Liver (tissue), 9 donors: ENCODE results near the gene IZUMO1. TPM values are rescaled to one million over a fixed set of nuclear protein-coding genes. Genes with fewer than 3 reads are reported as not detected.
A peak's percentile ranks its signal among the peaks of the same experiment; 100 is the strongest.

Experiments used
- DNase-seq: peaks from one replicate; pipeline ENCODE4 v3.0.0-alpha.2; 2017; ENCODE audit warnings: low spot score
- H3K27ac ChIP-seq, 2 donors: one replicate each; pipeline ENCODE4 v1.7.0; 2013; ENCODE audit warnings: inconsistent platforms in 2 of 2, low read length in 2 of 2, control low read depth in 1 of 2, low read depth in 1 of 2, mild to moderate bottlenecking in 1 of 2
- H3K27me3 ChIP-seq, 4 donors: one replicate each; pipeline versions ENCODE4 v1.6.1 to v1.7.0; 2013; ENCODE audit warnings: low read length in 3 of 4, inconsistent platforms in 1 of 4, mild to moderate bottlenecking in 1 of 4, moderate library complexity in 1 of 4; ENCODE audit not compliant: control insufficient read depth in 4 of 4, insufficient read depth in 4 of 4
- H3K36me3 ChIP-seq, 4 donors: one replicate each; pipeline versions ENCODE4 v1.6.1 to v1.7.0; 2013; ENCODE audit warnings: low read length in 3 of 4, mild to moderate bottlenecking in 3 of 4, low read depth in 1 of 4, moderate library complexity in 1 of 4; ENCODE audit not compliant: control insufficient read depth in 4 of 4, insufficient read depth in 3 of 4
- H3K4me1 ChIP-seq, 4 donors: one replicate each; pipeline versions ENCODE4 v1.6.1 to v1.7.0; 2013; ENCODE audit warnings: low read length in 3 of 4, mild to moderate bottlenecking in 3 of 4, moderate library complexity in 1 of 4; ENCODE audit not compliant: control insufficient read depth in 4 of 4, insufficient read depth in 4 of 4
- H3K4me3 ChIP-seq, 3 donors: one replicate each; pipeline versions ENCODE4 v1.6.1 to v1.7.0; 2013; ENCODE audit warnings: low read length in 3 of 3, control low read depth in 1 of 3, low read depth in 1 of 3, mild to moderate bottlenecking in 1 of 3
- H3K9ac ChIP-seq, 2 donors: one replicate each; pipeline ENCODE4 v1.7.0; 2013; ENCODE audit warnings: low read length in 2 of 2, mild to moderate bottlenecking in 2 of 2, moderate library complexity in 2 of 2, control low read depth in 1 of 2, low read depth in 1 of 2
- H3K9me3 ChIP-seq, 4 donors: one replicate each; pipeline versions ENCODE4 v1.6.1 to v1.7.0; 2013; ENCODE audit warnings: low read length in 3 of 4; ENCODE audit not compliant: control insufficient read depth in 4 of 4
- EGR1 ChIP-seq, 2 donors: IDR thresholded peaks; 2 replicates each; pipeline ENCODE4 v1.6.1; 2016 to 2018; ENCODE audit warnings: antibody characterized with exemption in 2 of 2, low read depth in 2 of 2
- FOXA1 ChIP-seq: IDR thresholded peaks from 2 replicates; pipeline ENCODE4 v1.6.1; 2016; ENCODE audit warnings: antibody characterized with exemption
- FOXA2 ChIP-seq: IDR thresholded peaks from 2 replicates; pipeline ENCODE4 v1.6.1; 2016; ENCODE audit warnings: antibody characterized with exemption
- GABPA ChIP-seq, 2 donors: IDR thresholded peaks in 1 of 2; conservative IDR thresholded peaks in 1 of 2; 2 replicates each; pipeline ENCODE4 v1.6.1; 2016; ENCODE audit warnings: antibody characterized with exemption in 2 of 2, mild to moderate bottlenecking in 1 of 2, moderate library complexity in 1 of 2
- HNF4A ChIP-seq, 2 donors: conservative IDR thresholded peaks; 2 replicates each; pipeline ENCODE4 v1.6.1; 2016; ENCODE audit warnings: antibody characterized with exemption in 2 of 2, mild to moderate bottlenecking in 2 of 2
- HNF4G ChIP-seq: IDR thresholded peaks from 2 replicates; pipeline ENCODE4 v1.6.1; 2016; ENCODE audit warnings: antibody characterized with exemption
- JUND ChIP-seq, 2 donors: IDR thresholded peaks; 2 replicates each; pipeline ENCODE4 v1.6.1; 2016; ENCODE audit warnings: antibody characterized with exemption in 2 of 2
- NR2F2 ChIP-seq: IDR thresholded peaks from 2 replicates; pipeline ENCODE4 v1.6.1; 2016; ENCODE audit warnings: antibody characterized with exemption
- RAD21 ChIP-seq, 2 donors: IDR thresholded peaks; 2 replicates each; pipeline ENCODE4 v1.6.1; 2016; ENCODE audit warnings: antibody characterized with exemption in 2 of 2, mild to moderate bottlenecking in 2 of 2
- RXRA ChIP-seq, 2 donors: IDR thresholded peaks; 2 replicates each; pipeline ENCODE4 v1.6.1; 2017 to 2018; ENCODE audit warnings: antibody characterized with exemption in 2 of 2, mild to moderate bottlenecking in 1 of 2
- SP1 ChIP-seq: IDR thresholded peaks from 2 replicates; pipeline ENCODE4 v1.6.1; 2018; ENCODE audit warnings: antibody characterized with exemption, mild to moderate bottlenecking
- TAF1 ChIP-seq: conservative IDR thresholded peaks from 2 replicates; pipeline ENCODE4 v1.6.1; 2016; ENCODE audit warnings: antibody characterized with exemption, mild to moderate bottlenecking
- YY1 ChIP-seq: IDR thresholded peaks from 2 replicates; pipeline ENCODE4 v1.6.1; 2016; ENCODE audit warnings: antibody characterized with exemption, mild to moderate bottlenecking
- WGBS: extraction: QIAGEN DNeasy Blood & Tissue Kit; methylation state at CpG from one replicate; pipeline ENCODE4 v1.1.7; 2013; 5-methylcytosine and 5-hydroxymethylcytosine counted together
- polyA plus RNA-seq, 2 donors: library from polyadenylated mRNA; stranded (reverse) in 1 of 2; unstranded in 1 of 2; fragments of 200-250 nt in 1 of 2; fragments of >200 nt in 1 of 2; fragmentation: Nextera tagmentation in 1 of 2; extraction: Ambion mirVana in 1 of 2; gene quantifications; one replicate each; pipeline versions ENCODE4 v1.2.1 to v1.2.3, GENCODE V29; 2013 to 2015
- total RNA-seq, 2 donors: library from RNA; depleted of rRNA; stranded (reverse); fragments of >200 nt; gene quantifications; one replicate each; pipeline ENCODE4 v1.2.3, GENCODE V29; 2014
- TF ChIP-seq, protein P1 (sequence below): IDR thresholded peaks from 2 replicates; pipeline ENCODE4 v1.6.1; 2016; ENCODE audit warnings: antibody characterized with exemption
- TF ChIP-seq, protein P2 (sequence below): IDR thresholded peaks from 2 replicates; pipeline ENCODE4 v1.6.1; 2016; ENCODE audit warnings: antibody characterized with exemption
- TF ChIP-seq, protein P3 (sequence below): fragments of 150-350 bp; IDR thresholded peaks from 2 replicates; pipeline ENCODE4 v1.5.1; 2017; ENCODE audit warnings: improper control_type of control experiment, low read depth, low read length; ENCODE audit not compliant: missing input control
- TF ChIP-seq, protein P4 (sequence below): IDR thresholded peaks from 2 replicates; pipeline ENCODE4 v1.6.1; 2016; ENCODE audit warnings: antibody characterized with exemption
- TF ChIP-seq, protein P5 (sequence below): IDR thresholded peaks from 2 replicates; pipeline ENCODE4 v1.6.1; 2016; ENCODE audit warnings: antibody characterized with exemption, mild to moderate bottlenecking
- donor health status: healthy.
- donor health status: healthy.
- donor health status: healthy.
- donor health status: healthy.
- donor health status: healthy.

IZUMO1 gene
- total and polyA plus RNA-seq, 4 donors = 0.33 to 0.47 TPM; not detected in 2

DNA sequence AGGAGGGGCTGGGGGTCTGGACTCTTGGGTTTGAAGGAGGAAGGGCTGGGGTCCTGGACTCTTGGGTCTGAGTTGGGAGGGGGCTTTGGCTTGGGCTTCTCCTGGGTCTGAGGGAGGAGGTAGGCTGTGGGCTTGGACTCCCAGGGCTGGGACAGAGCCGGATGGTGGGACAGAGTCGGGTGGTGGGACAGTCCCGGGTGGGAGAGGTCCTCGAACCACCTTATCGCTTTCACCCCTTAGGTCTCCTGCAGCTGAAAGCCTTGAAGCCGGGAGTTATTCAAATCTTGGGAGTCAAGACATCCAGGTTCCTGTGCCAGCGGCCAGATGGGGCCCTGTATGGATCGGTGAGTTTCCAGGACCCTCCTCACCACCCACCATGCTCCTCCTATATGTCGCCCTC is 10.0 kb upstream of the IZUMO1 start:
- no peaks in the 10 kb centered on the region for H3K9me3 ChIP-seq
- peak overlapping the region; percentile 23 to 62 (median 31) for H3K4me3 ChIP-seq
- peak overlapping the region; percentile 60 to 75 for H3K9ac ChIP-seq
- no peak for DNase-seq
- no peaks in the 10 kb centered on the region for H3K27me3 ChIP-seq
- TF ChIP-seq, protein P1, sequence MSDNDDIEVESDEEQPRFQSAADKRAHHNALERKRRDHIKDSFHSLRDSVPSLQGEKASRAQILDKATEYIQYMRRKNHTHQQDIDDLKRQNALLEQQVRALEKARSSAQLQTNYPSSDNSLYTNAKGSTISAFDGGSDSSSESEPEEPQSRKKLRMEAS = no peak
- TF ChIP-seq, protein P2, sequence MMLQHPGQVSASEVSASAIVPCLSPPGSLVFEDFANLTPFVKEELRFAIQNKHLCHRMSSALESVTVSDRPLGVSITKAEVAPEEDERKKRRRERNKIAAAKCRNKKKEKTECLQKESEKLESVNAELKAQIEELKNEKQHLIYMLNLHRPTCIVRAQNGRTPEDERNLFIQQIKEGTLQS = no peak
- no peak for TF ChIP-seq JUND (IDR thresholded peaks at IDR 0.05)
- TF ChIP-seq TAF1 = no peak
- no peak for TF ChIP-seq NR2F2
- no peak for TF ChIP-seq GABPA (IDR thresholded peaks at IDR 0.05 in 1 of 2, conservative IDR thresholded peaks at IDR 0.05 in 1 of 2)
- no peak for TF ChIP-seq FOXA1
- TF ChIP-seq, protein P3, sequence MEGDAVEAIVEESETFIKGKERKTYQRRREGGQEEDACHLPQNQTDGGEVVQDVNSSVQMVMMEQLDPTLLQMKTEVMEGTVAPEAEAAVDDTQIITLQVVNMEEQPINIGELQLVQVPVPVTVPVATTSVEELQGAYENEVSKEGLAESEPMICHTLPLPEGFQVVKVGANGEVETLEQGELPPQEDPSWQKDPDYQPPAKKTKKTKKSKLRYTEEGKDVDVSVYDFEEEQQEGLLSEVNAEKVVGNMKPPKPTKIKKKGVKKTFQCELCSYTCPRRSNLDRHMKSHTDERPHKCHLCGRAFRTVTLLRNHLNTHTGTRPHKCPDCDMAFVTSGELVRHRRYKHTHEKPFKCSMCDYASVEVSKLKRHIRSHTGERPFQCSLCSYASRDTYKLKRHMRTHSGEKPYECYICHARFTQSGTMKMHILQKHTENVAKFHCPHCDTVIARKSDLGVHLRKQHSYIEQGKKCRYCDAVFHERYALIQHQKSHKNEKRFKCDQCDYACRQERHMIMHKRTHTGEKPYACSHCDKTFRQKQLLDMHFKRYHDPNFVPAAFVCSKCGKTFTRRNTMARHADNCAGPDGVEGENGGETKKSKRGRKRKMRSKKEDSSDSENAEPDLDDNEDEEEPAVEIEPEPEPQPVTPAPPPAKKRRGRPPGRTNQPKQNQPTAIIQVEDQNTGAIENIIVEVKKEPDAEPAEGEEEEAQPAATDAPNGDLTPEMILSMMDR = no peak
- TF ChIP-seq, protein P4, sequence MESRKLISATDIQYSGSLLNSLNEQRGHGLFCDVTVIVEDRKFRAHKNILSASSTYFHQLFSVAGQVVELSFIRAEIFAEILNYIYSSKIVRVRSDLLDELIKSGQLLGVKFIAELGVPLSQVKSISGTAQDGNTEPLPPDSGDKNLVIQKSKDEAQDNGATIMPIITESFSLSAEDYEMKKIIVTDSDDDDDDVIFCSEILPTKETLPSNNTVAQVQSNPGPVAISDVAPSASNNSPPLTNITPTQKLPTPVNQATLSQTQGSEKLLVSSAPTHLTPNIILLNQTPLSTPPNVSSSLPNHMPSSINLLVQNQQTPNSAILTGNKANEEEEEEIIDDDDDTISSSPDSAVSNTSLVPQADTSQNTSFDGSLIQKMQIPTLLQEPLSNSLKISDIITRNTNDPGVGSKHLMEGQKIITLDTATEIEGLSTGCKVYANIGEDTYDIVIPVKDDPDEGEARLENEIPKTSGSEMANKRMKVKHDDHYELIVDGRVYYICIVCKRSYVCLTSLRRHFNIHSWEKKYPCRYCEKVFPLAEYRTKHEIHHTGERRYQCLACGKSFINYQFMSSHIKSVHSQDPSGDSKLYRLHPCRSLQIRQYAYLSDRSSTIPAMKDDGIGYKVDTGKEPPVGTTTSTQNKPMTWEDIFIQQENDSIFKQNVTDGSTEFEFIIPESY = no peak
- no peak for TF ChIP-seq RAD21 (IDR thresholded peaks at IDR 0.05)
- TF ChIP-seq EGR1 (IDR thresholded peaks at IDR 0.05; ENCODE audit: low read depth in 2 of 2) = no peak
- no peak for TF ChIP-seq RXRA (IDR thresholded peaks at IDR 0.05)
- no peak for TF ChIP-seq HNF4G
- TF ChIP-seq HNF4A (conservative IDR thresholded peaks at IDR 0.05) = no peak
- TF ChIP-seq, protein P5, sequence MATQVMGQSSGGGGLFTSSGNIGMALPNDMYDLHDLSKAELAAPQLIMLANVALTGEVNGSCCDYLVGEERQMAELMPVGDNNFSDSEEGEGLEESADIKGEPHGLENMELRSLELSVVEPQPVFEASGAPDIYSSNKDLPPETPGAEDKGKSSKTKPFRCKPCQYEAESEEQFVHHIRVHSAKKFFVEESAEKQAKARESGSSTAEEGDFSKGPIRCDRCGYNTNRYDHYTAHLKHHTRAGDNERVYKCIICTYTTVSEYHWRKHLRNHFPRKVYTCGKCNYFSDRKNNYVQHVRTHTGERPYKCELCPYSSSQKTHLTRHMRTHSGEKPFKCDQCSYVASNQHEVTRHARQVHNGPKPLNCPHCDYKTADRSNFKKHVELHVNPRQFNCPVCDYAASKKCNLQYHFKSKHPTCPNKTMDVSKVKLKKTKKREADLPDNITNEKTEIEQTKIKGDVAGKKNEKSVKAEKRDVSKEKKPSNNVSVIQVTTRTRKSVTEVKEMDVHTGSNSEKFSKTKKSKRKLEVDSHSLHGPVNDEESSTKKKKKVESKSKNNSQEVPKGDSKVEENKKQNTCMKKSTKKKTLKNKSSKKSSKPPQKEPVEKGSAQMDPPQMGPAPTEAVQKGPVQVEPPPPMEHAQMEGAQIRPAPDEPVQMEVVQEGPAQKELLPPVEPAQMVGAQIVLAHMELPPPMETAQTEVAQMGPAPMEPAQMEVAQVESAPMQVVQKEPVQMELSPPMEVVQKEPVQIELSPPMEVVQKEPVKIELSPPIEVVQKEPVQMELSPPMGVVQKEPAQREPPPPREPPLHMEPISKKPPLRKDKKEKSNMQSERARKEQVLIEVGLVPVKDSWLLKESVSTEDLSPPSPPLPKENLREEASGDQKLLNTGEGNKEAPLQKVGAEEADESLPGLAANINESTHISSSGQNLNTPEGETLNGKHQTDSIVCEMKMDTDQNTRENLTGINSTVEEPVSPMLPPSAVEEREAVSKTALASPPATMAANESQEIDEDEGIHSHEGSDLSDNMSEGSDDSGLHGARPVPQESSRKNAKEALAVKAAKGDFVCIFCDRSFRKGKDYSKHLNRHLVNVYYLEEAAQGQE = no peak
- TF ChIP-seq YY1 = no peak
- no peak for TF ChIP-seq SP1
- TF ChIP-seq FOXA2 = no peak
- no peaks in the 10 kb centered on the region for H3K36me3 ChIP-seq
- peaks cover 7 to 27% (median 16%) of the 10 kb centered on the region in 4 donors for H3K4me1 ChIP-seq
- 88% methylated on average over 9 of the region's 9 CpGs for WGBS
- peak overlapping the region; percentile 42 to 69 for H3K27ac ChIP-seq
